ENCODE results near the gene KDM4C.

Gene KDM4C

DNA sequence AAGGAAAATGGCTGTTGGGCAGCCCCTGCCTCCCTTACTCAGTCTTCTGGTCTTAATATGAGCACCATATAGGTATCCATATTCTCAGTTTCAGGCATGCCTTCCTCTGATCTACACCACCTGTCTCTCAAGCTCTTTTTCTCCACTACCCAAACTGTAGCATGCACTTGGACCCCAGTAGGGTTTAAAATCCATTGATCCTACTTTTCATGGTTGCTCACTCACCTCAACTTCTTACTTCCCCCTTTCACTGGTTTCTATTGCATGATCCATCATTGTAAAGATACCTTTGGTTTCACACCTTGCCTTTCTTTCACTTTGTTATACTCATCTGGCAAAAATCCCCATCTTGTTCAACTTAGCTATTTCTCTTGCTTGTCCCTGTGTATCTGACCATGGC, 159.4 kb downstream of the KDM4C start:
- peak; percentile 50 for FAIRE-seq
- DNase-seq (ENCODE audit: insufficient read length): no peak
- no peak for TF ChIP-seq POLR2A (IDR thresholded peaks at IDR 0.05; ENCODE audit: low read depth, low read length)
- no peak for TF ChIP-seq POLR2AphosphoS5 (IDR thresholded peaks at IDR 0.05; ENCODE audit: low read depth, low read length)
- no peak for TF ChIP-seq TAF1 (IDR thresholded peaks at IDR 0.05; ENCODE audit: borderline replicate concordance, low read depth, low read length)

GRCh38 chr9:6920041-6920440, 162.3 kb downstream of the KDM4C start:
- no peak for TF ChIP-seq POLR2A (IDR thresholded peaks at IDR 0.05; ENCODE audit: low read depth, low read length)
- FAIRE-seq (no peak), DNase-seq (ENCODE audit: insufficient read length) (no peak)

DNA sequence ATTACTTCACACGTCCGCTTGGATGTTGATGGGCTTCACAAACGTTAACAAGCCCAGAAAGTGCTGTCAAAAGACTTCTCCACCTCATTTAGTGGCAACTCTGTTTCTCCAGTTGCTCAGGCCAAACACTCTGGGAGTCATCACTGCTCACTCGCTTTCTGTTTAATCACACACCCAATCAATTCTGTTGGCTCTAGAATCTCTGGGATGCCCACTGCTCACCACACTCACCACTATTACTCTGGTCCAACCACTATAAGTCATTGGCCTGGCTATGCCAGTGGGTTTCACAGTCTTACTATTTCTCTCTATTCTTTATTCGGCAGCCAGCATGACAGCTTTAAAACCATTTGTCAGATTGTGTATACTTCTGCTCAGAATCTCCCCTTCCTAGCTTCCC, 163.5 kb downstream of the KDM4C start:
- FAIRE-seq: no peak
- no peak for DNase-seq (ENCODE audit: insufficient read length)
- no peak for TF ChIP-seq TAF1 (IDR thresholded peaks at IDR 0.05; ENCODE audit: borderline replicate concordance, low read depth, low read length)
- TF ChIP-seq POLR2AphosphoS5 (IDR thresholded peaks at IDR 0.05; ENCODE audit: low read depth, low read length): no peak
- no peak for TF ChIP-seq POLR2A (IDR thresholded peaks at IDR 0.05; ENCODE audit: low read depth, low read length)

GRCh38 chr9:6922124-6922676, 164.4 kb downstream of the KDM4C start:
- DNase-seq (ENCODE audit: insufficient read length) (no peak), FAIRE-seq (no peak)
- TF ChIP-seq POLR2A (IDR thresholded peaks at IDR 0.05; ENCODE audit: low read depth, low read length): no peak
- TF ChIP-seq POLR2AphosphoS5 (IDR thresholded peaks at IDR 0.05; ENCODE audit: low read depth, low read length): no peak
- TF ChIP-seq TAF1 (IDR thresholded peaks at IDR 0.05; ENCODE audit: borderline replicate concordance, low read depth, low read length): no peak

DNA sequence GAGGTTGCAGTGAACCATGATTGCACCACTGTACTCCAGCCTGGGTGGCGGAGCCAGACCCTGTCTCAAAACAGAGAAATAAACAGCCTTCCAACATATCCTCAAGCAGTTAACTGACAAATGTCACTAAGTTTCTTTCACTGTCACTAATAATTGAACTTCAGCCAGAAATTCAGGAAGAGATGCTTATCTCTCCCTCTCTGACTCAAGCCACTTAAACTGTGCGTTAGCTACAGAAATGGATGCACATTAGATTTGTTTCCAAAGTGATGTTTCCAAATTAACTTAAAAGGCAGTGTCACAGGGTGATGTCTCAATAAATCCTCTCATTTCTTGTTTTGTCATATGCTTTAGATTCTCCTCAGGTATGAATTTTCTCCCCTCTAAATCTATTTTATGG, 164.9 kb downstream of the KDM4C start:
- no peak for DNase-seq (ENCODE audit: insufficient read length)
- no peak for FAIRE-seq
- TF ChIP-seq POLR2AphosphoS5 (IDR thresholded peaks at IDR 0.05; ENCODE audit: low read depth, low read length) (no peak), POLR2A (IDR thresholded peaks at IDR 0.05; ENCODE audit: low read depth, low read length) (no peak), TAF1 (IDR thresholded peaks at IDR 0.05; ENCODE audit: borderline replicate concordance, low read depth, low read length) (no peak)

- TF ChIP-seq POLR2AphosphoS5 (IDR thresholded peaks at IDR 0.05; ENCODE audit: low read depth, low read length): no peak
- no peak for TF ChIP-seq TAF1 (IDR thresholded peaks at IDR 0.05; ENCODE audit: borderline replicate concordance, low read depth, low read length)
- no peak for TF ChIP-seq POLR2A (IDR thresholded peaks at IDR 0.05; ENCODE audit: low read depth, low read length)
- no peak for FAIRE-seq
- no peak for DNase-seq (ENCODE audit: insufficient read length)
Observed at GRCh38 chr9:6923086-6923485, 165.3 kb downstream of the KDM4C start.

GRCh38 chr9:6924149-6924548, 166.4 kb downstream of the KDM4C start:
- no peak for DNase-seq (ENCODE audit: insufficient read length)
- TF ChIP-seq TAF1 (IDR thresholded peaks at IDR 0.05; ENCODE audit: borderline replicate concordance, low read depth, low read length) (no peak), POLR2AphosphoS5 (IDR thresholded peaks at IDR 0.05; ENCODE audit: low read depth, low read length) (no peak), POLR2A (IDR thresholded peaks at IDR 0.05; ENCODE audit: low read depth, low read length) (no peak)
- FAIRE-seq: no peak

DNA sequence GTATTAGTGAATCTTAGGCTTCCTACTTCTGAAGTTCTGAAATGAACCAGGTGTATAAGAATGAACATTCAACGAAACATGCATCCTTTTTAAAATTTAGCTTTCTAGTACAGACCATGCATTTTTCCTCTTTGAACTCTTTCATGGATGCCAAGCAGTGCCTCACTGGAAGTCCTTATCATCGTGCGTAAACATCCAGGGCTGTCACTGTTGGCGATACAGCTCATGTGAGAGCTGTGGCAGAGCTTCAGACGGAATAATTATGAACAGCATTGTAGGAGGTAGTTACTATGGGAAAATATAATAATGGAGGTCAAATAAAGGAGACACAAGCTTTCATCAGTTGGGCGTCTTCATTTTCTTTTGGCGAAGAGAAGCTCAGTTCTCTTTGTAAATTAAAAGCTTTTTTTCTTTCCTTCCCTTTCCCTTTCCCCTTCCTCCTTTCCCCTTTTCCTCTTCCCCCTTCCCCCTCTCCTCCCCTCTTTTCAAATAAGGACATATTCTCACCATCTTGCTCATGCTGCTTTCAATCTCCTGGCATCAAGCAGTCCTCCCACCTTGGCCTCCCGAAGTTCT, 167.3 kb downstream of the KDM4C start:
- FAIRE-seq: no peak
- TF ChIP-seq POLR2A (IDR thresholded peaks at IDR 0.05; ENCODE audit: low read depth, low read length) (no peak), TAF1 (IDR thresholded peaks at IDR 0.05; ENCODE audit: borderline replicate concordance, low read depth, low read length) (no peak), POLR2AphosphoS5 (IDR thresholded peaks at IDR 0.05; ENCODE audit: low read depth, low read length) (no peak)
- DNase-seq (ENCODE audit: insufficient read length): no peak

DNA sequence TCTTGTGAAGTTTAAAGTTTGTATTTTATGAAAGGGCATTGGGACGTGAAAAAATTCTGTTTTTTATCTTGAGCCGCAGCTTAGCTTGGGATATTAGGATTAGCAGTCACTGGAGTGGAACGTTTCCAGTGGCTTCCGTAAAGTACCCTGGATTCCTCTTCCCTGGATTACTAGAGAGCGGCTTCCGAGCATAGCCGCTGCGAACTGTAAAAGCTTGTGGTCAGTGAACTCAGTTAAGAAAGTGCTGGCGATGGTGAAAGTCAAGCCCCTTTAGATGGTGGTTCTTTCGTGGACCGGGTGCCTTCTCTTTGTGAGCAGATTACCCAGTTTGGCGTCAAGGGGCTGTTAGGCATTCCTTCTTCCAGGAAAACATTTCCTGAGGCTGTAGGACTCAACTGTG, 168.1 kb downstream of the KDM4C start:
- FAIRE-seq: no peak
- TF ChIP-seq POLR2A (IDR thresholded peaks at IDR 0.05; ENCODE audit: low read depth, low read length) (no peak), POLR2AphosphoS5 (IDR thresholded peaks at IDR 0.05; ENCODE audit: low read depth, low read length) (no peak), TAF1 (IDR thresholded peaks at IDR 0.05; ENCODE audit: borderline replicate concordance, low read depth, low read length) (no peak)
- DNase-seq (ENCODE audit: insufficient read length): no peak

GRCh38 chr9:6926436-6926835, 168.7 kb downstream of the KDM4C start:
- TF ChIP-seq POLR2AphosphoS5 (IDR thresholded peaks at IDR 0.05; ENCODE audit: low read depth, low read length) (no peak), TAF1 (IDR thresholded peaks at IDR 0.05; ENCODE audit: borderline replicate concordance, low read depth, low read length) (no peak), POLR2A (IDR thresholded peaks at IDR 0.05; ENCODE audit: low read depth, low read length) (no peak)
- DNase-seq (ENCODE audit: insufficient read length) (no peak), FAIRE-seq (no peak)

GRCh38 chr9:6927838-6928237, 170.1 kb downstream of the KDM4C start:
- FAIRE-seq (no peak), DNase-seq (ENCODE audit: insufficient read length) (no peak)
- TF ChIP-seq TAF1 (IDR thresholded peaks at IDR 0.05; ENCODE audit: borderline replicate concordance, low read depth, low read length) (no peak), POLR2A (IDR thresholded peaks at IDR 0.05; ENCODE audit: low read depth, low read length) (no peak), POLR2AphosphoS5 (IDR thresholded peaks at IDR 0.05; ENCODE audit: low read depth, low read length) (no peak)

GRCh38 chr9:6928863-6929262, 171.1 kb downstream of the KDM4C start:
- no peak for DNase-seq (ENCODE audit: insufficient read length)
- FAIRE-seq: no peak
- TF ChIP-seq TAF1 (IDR thresholded peaks at IDR 0.05; ENCODE audit: borderline replicate concordance, low read depth, low read length) (no peak), POLR2AphosphoS5 (IDR thresholded peaks at IDR 0.05; ENCODE audit: low read depth, low read length) (no peak), POLR2A (IDR thresholded peaks at IDR 0.05; ENCODE audit: low read depth, low read length) (no peak)
